Osteoblast (primary cell): ENCODE data around the gene PARL. TPM values are rescaled to one million over a fixed set of nuclear protein-coding genes. Genes with fewer than 3 reads are reported as not detected.

Source experiments
- DNase-seq: peaks from one replicate; pipeline ENCODE4 v3.0.0; 2011; ENCODE audit warnings: low spot score, mixed read lengths; ENCODE audit not compliant: insufficient read length; ENCODE audit errors: missing footprints
- H2AFZ ChIP-seq: 2 replicates; pipeline ENCODE4 v1.6.0; 2011; ENCODE audit warnings: mild to moderate bottlenecking, low read length
- H3K27ac ChIP-seq: 2 replicates; pipeline ENCODE4 v1.5.1; 2011; ENCODE audit warnings: mild to moderate bottlenecking, low read depth, low read length, moderate library complexity
- H3K27me3 ChIP-seq: 2 replicates; pipeline ENCODE4 v1.6.0; 2012; ENCODE audit warnings: mild to moderate bottlenecking, control low read depth, inconsistent platforms, low read length, moderate library complexity; ENCODE audit not compliant: insufficient read depth
- H3K36me3 ChIP-seq: 2 replicates; pipeline ENCODE4 v1.5.1; 2011; ENCODE audit warnings: mild to moderate bottlenecking, low read length, control low read depth, moderate library complexity; ENCODE audit not compliant: insufficient read depth
- H3K4me1 ChIP-seq: 2 replicates; pipeline ENCODE4 v1.5.1; 2011; ENCODE audit warnings: mild to moderate bottlenecking, low read length, control low read depth, moderate library complexity; ENCODE audit not compliant: insufficient read depth
- H3K4me2 ChIP-seq: 2 replicates; pipeline ENCODE4 v1.6.0; 2011; ENCODE audit warnings: mild to moderate bottlenecking, low read length; ENCODE audit not compliant: insufficient read depth
- H3K4me3 ChIP-seq: fragments of 200-600 bp; sonication (generic); 3 replicates; pipeline ENCODE4 v1.5.1; 2012; ENCODE audit warnings: mild to moderate bottlenecking, low read length, inconsistent platforms; ENCODE audit not compliant: insufficient read depth
- H3K79me2 ChIP-seq: 2 replicates; pipeline ENCODE4 v1.6.0; 2012; ENCODE audit warnings: mild to moderate bottlenecking, low read length, control low read depth, inconsistent platforms; ENCODE audit not compliant: insufficient read depth
- H3K9me3 ChIP-seq: 2 replicates; pipeline ENCODE4 v1.5.1; 2011; ENCODE audit warnings: low read depth, low read length, control low read depth
- H4K20me1 ChIP-seq: 2 replicates; pipeline ENCODE4 v1.6.0; 2012; ENCODE audit warnings: mild to moderate bottlenecking, low read length, control low read depth; ENCODE audit not compliant: insufficient read depth
- total RNA-seq: library from RNA; depleted of rRNA; stranded (reverse); fragments of >200 nt; gene quantifications from 2 replicates; pipeline ENCODE4 v1.2.3, GENCODE V29; 2012
- TF ChIP-seq, protein P1 (sequence below): IDR thresholded peaks from 2 replicates; pipeline ENCODE4 v1.5.1; 2011; ENCODE audit warnings: mild to moderate bottlenecking, low read depth, low read length, moderate library complexity; ENCODE audit errors: extremely low read depth

PARL gene
- total RNA-seq, 1 donor: 34.0 TPM

DNA sequence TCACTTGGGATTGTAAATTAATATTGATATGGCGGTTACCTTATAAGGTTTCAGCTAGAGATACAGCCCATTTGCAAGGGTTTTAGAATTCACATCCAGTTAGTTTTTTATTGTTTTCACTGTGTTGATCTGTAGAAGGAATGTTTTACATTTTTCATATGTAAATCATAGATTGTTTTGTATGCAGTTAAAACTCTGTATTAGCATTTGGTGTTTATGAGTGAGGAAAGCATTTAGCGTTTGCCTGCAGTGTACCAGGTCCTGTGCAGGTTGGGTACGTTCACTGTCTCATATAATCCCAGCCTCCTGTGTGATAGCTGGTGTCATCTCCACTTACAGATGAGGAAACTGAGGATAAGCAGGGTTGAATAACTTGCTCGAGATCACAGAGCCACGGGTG lies 83.1 kb downstream of the PARL start:
- H3K4me2 ChIP-seq: no peak overlapping the region
- H3K79me2 ChIP-seq: no peaks in the 10 kb centered on the region
- no peaks in the 10 kb centered on the region for H3K9me3 ChIP-seq
- H2AFZ ChIP-seq: no peak overlapping the region
- H4K20me1 ChIP-seq: no peaks in the 10 kb centered on the region
- H3K4me3 ChIP-seq: no peak overlapping the region
- TF ChIP-seq, protein P1, sequence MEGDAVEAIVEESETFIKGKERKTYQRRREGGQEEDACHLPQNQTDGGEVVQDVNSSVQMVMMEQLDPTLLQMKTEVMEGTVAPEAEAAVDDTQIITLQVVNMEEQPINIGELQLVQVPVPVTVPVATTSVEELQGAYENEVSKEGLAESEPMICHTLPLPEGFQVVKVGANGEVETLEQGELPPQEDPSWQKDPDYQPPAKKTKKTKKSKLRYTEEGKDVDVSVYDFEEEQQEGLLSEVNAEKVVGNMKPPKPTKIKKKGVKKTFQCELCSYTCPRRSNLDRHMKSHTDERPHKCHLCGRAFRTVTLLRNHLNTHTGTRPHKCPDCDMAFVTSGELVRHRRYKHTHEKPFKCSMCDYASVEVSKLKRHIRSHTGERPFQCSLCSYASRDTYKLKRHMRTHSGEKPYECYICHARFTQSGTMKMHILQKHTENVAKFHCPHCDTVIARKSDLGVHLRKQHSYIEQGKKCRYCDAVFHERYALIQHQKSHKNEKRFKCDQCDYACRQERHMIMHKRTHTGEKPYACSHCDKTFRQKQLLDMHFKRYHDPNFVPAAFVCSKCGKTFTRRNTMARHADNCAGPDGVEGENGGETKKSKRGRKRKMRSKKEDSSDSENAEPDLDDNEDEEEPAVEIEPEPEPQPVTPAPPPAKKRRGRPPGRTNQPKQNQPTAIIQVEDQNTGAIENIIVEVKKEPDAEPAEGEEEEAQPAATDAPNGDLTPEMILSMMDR: no peak
- no peaks in the 10 kb centered on the region for H3K27me3 ChIP-seq
- no peak for DNase-seq
- peaks cover 77% of the 10 kb centered on the region for H3K36me3 ChIP-seq
- H3K27ac ChIP-seq: no peak overlapping the region
- no peaks in the 10 kb centered on the region for H3K4me1 ChIP-seq

GRCh38 chr3:183800243-183800863 lies 84.3 kb downstream of the PARL start:
- Histone ChIP-seq H2AFZ (no peak overlapping the region), H3K36me3 (peaks cover 70% of the 10 kb centered on the region), H3K27ac (no peak overlapping the region), H3K79me2 (no peaks in the 10 kb centered on the region), H4K20me1 (no peaks in the 10 kb centered on the region), H3K27me3 (no peaks in the 10 kb centered on the region), H3K9me3 (no peaks in the 10 kb centered on the region), H3K4me2 (no peak overlapping the region), H3K4me1 (no peaks in the 10 kb centered on the region), H3K4me3 (no peak overlapping the region)
- DNase-seq: no peak
- TF ChIP-seq, protein P1: no peak

- Histone ChIP-seq H3K27ac (no peak overlapping the region), H3K4me1 (no peaks in the 10 kb centered on the region), H3K36me3 (peaks cover 72% of the 10 kb centered on the region), H2AFZ (no peak overlapping the region), H3K27me3 (no peaks in the 10 kb centered on the region), H3K4me3 (no peak overlapping the region), H3K4me2 (no peak overlapping the region), H3K79me2 (no peaks in the 10 kb centered on the region), H4K20me1 (no peaks in the 10 kb centered on the region), H3K9me3 (no peaks in the 10 kb centered on the region)
- DNase-seq: no peak
- TF ChIP-seq, protein P1: no peak
These were observed 85.2 kb downstream of the PARL start for GRCh38 chr3:183799461-183799860.

DNA sequence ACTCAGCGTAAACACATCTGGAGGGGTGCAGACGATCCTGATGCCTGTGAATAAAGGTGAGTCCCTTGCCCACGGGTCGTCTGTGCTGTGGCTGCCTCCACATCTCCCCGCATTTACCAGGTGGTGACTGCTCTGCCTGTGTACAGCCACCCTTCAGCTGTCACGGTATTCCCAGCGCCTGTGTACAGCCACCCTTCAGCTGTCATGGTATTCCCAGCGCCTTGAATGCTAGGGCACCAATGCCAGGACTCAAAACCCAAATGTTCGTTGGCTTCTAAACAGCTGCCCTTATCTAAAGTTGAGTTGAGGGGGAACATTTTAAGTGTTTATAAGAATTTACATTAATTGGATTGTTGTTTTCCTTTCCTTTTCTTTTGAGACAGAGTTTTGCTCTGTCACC lies 86.7 kb downstream of the PARL start:
- H3K4me1 ChIP-seq: no peaks in the 10 kb centered on the region
- no peaks in the 10 kb centered on the region for H3K9me3 ChIP-seq
- no peak overlapping the region for H3K27ac ChIP-seq
- no peak overlapping the region for H3K4me2 ChIP-seq
- no peaks in the 10 kb centered on the region for H3K27me3 ChIP-seq
- H3K36me3 ChIP-seq: peaks cover 67% of the 10 kb centered on the region
- H3K79me2 ChIP-seq: no peaks in the 10 kb centered on the region
- no peak for DNase-seq
- TF ChIP-seq, protein P1: no peak
- no peak overlapping the region for H2AFZ ChIP-seq
- no peaks in the 10 kb centered on the region for H4K20me1 ChIP-seq
- no peak overlapping the region for H3K4me3 ChIP-seq
